CD4-positive, alpha-beta T cell treated with Interferon gamma for 1 hour (primary cell): ENCODE measurements around the gene NEDD1.

Experiments used
- DNase-seq: peaks from one replicate; pipeline ENCODE4 v3.0.0-alpha.2; 2020

NEDD1 gene

DNA sequence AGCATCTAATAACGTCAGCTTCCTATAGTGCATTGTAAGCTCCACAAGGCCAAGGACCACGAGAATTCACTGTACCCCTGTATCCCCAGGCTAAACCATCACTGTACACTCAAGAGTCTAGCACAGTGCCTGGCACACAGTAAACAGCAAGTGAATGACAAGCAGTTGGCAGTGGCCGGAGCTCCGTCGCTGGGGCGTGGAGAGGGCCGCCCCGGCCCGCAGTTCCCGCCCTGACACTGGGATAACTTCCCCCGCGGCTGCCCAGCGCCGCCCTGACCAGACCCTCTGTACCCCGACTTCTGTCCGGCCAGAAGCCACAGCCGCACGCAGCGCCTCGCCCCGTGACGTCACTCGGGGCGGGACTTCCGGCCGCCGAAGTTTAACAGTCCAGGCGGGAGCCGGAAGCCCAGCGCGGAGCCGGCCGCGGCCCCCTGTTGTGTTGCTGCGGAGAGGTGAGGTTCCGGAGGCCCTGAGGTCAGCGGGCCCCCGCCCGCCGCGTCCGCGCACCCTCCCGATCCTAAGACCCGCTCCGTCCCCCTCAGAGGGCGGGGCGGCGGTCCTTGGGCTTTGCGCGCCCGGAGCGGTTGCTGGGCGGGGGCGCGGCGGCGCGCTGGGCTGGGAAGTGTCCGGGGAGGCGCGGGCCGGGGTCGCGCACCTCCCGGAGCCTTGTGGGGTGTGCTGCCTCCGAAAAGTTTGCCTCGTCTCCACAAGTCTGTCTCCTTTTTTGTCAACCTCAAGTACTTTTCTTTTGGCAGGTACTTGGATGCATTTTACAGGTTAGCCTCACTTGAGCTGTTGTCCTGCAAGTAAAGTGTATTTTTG lies at the start of gene NEDD1:
NEDD1 (plus strand) TSS at position 409 of the 822 bp plus-strand sequence. CDS start 2,503 bp downstream, outside the sequence.
- peak; percentile 84 for DNase-seq

DNA sequence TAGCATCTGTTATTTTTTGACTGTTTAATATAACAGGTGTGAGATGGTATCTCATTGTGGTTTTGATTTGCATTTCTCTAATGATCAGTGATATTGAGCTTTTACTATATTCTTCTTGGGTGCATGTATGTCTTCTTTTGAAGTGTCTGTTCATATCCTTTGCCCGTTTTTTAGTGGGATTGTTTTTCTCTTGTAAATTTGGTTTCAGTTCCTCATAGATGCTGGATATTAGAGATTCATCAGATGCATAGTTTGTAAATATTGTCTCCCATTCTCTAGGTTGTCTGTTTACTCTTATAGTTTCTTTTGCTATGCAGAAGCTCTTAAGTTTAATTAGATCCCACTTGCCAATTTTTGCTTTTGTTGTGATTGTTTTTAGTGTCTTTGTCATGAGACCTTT lies 48.9 kb upstream of the NEDD1 start:
- no peak for DNase-seq

DNA sequence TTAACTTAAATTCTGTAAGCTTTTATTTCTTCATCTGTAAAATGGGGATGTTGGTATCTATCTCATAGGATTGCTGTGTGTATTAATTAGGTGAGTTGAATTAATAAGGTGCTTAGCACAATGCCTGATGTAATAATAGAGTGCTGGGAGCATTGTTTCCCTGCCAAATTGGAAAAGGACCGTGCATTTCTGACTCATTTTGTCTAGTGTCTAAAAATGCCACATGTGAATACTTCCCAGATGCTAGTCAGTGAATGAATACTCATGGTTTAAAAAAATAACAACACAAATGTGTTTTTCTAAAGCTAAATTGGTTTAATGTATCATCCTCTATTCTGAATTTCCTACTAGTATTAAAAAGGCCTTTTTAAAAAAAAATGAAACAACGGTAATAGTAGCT lies 45.4 kb upstream of the NEDD1 start:
- DNase-seq = no peak

GRCh38 chr12:96862326-96862725 lies 44.7 kb upstream of the NEDD1 start:
- DNase-seq = no peak

- DNase-seq = no peak
Observed at GRCh38 chr12:96864335-96864734, 42.7 kb upstream of the NEDD1 start.

GRCh38 chr12:96866801-96867590 lies 40.1 kb upstream of the NEDD1 start:
- no peak for DNase-seq

DNA sequence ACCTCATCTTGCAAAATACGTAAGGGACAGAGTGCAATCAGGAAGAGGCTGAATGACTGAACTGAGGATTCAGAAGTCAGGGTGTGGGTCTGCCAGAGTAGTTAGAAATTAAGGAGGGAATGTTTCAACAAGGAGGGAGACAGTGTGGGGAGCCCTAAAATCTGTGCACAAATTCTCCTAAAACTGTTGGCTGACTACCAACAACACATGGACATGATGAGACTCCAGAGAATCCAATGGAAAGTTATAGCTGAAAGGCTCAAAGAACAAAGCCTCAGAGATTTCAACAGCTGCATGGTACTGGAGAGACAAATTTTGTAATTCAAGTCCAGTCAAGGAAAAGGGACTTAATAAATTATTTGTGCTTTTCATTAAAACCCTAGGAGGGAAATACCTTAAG lies 36.1 kb upstream of the NEDD1 start:
- no peak for DNase-seq

- no peak for DNase-seq
Observed at GRCh38 chr12:96872961-96873360, 34.1 kb upstream of the NEDD1 start.

DNA sequence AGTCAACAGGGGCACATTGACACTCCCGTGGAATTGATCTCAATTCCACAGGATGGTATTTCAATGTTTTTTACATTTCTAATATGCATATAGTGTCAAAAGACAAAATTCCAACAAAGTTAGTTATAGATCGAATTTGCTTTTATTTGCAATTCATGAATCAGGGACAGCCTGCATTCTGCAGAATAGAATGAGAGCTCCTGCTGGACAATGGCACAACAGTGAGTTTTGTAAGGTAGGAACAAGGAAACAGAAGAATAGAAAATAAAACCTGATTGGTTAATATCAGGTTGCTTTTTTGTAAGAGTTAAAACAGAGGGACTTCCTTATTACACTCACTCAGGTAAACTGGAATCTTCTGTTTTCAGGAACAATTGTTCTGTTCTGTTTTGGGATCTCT lies 32.8 kb upstream of the NEDD1 start:
- no peak for DNase-seq

DNA sequence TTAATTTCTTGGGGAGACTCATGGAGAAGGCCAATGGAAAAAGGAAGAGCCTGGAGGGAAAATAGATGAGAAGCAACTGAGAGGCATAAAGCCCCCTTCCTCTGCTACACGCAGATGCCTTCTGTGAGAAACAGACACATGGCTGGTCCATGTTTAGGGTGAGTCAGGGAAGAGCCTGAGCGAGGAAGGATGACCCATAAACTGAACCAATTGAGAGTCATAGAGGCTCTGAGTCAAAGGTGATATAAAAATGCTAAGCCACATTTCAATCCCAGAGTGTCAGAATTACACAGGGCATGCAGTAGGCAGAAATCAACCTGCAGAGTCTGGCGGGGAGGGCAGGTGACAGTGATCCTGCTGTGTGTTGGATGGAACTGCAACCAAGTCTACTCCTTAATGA lies 30.1 kb upstream of the NEDD1 start:
- no peak for DNase-seq

GRCh38 chr12:96878704-96879103 lies 28.4 kb upstream of the NEDD1 start:
- no peak for DNase-seq

GRCh38 chr12:96879301-96879700 lies 27.8 kb upstream of the NEDD1 start:
- DNase-seq = no peak

GRCh38 chr12:96880220-96880619 lies 26.8 kb upstream of the NEDD1 start:
- no peak for DNase-seq

DNA sequence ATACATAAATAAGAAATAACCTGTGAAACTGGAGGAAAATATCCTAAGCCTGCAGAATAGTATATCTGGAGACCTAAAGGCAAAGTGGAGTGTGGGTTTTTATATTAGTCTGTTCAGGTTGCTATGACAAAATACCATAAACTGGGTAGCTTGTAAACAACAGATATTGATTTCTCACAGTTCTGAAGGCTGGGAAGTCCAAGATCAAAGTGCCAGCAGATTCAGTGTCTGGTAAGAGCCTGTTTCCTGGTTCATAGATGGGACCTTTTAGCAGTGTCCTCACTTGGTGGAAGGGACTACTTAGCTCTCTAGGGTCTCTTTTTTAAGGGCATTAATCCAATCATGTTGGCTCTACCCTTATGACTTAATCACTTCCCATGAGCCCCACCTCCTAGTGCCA lies 25.4 kb upstream of the NEDD1 start:
- no peak for DNase-seq

DNA sequence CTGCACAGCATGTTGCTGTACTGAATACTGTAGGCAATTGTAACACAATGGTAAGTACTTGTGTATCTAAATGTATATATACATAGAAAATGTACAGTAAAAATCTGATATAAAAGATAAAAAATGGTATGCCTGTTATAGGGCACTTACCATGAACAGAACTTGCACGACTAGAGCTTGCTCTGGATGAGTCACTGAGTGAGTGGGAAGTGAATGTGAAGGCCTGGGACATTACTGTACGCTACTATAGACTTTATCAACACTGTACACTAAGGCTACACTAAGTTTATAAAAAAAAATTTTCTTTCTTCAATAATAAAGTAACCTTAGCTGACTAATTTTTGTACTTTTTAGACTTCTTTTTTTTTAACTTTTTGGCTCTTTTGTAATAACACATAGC lies 24.2 kb upstream of the NEDD1 start:
- DNase-seq = no peak

GRCh38 chr12:96883571-96883970 lies 23.5 kb upstream of the NEDD1 start:
- no peak for DNase-seq

GRCh38 chr12:96886998-96887677 lies 19.9 kb upstream of the NEDD1 start:
- DNase-seq = no peak

DNA sequence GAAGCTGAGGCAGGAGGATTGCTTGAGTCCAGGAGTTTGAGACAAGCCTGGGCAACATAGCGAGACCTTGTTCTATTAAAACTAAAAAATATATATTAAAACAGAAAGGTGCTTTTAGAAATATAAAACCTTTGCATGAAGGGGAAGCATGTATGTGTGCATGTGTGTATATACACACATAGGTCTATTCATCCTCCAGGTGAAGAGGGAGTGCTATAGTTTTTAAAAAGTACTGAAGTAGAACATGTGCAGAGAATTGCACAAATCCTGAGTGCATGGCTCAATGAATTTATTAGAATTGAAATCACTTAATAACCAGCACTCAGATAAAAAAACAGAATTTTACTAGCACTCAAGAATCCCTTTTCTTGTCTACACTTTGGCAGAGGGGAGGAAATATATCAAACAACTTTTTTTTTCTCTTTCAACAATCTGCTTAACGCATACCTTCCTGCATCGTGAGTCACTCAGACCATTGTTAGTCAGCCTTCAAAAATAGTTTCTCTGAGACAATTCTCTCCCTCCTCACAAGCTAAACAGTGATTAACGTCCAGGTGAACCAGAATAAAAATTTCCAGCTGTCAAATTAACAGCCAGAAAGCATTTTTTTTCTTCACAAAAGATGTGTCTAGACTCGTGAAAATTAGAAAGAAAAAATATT lies 17.7 kb upstream of the NEDD1 start:
- no peak for DNase-seq

DNA sequence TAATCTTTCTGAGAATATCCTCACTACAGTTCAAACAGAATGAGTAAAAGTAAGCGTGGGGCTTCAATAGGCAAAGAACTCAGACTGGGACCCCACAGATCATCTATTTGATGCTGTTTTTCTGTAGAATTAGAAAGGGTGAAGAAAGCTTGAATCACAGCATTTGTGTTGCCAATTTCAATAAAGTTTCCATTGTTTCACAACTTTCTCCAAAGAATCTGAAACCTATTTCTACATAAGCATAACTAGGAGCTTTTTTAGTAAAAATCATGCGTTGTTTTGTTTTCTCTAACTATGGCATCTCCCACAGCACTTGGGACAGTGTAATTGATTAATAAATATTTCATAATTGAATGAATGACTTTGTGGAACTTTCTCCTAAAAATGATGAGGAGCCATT lies 16.7 kb upstream of the NEDD1 start:
- DNase-seq = no peak

DNA sequence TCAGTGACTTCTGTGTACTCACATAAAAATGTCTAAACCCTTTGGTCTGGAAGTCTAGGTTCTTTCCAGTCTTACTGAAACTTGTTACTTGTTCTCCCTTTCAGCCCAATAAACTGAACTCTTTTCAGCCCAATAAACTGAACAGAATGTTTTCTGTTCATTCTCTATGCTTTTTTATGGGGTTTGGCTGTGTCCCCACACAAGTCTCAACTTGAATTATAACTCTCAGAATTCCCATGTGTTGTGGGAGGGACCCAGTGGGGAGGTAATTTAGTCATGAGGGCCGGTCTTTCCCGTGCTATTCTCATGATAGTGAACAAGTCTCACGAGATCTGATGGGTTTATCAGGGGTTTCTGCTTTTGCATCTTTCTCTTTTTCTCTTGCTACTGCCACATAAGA lies 15.0 kb upstream of the NEDD1 start:
- no peak for DNase-seq

DNA sequence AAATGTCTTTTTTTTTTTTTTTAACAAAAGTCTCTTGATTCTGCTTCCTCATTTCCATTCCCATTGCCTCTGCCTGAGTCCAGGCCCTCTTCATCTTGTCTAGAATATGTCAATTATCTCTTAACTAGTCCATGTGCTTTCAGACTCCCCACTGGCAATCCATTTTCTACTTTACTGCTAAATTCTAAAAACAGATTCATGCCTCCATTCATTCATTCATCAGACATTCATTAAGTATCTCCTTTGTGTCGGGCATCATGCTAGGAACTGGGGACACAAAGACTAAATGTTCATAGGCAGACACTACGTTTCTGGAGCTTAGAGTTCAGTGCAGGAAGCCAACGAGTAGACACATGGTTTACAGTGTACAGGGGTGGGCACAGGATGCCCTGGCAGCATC lies 9.6 kb upstream of the NEDD1 start:
- DNase-seq = no peak

GRCh38 chr12:96901175-96901574 lies 5.9 kb upstream of the NEDD1 start:
- no peak for DNase-seq

GRCh38 chr12:96902076-96902475 lies 5.0 kb upstream of the NEDD1 start:
- no peak for DNase-seq
